ENCODE results near the gene FRMD8. TPM values are rescaled to one million over a fixed set of nuclear protein-coding genes. Genes with fewer than 3 reads are reported as not detected.

Gene FRMD8
- polyA plus RNA-seq, 1 experiment = 21.6 TPM

- POLR2A ChIA-PET = interaction anchor here (0.9 kb wide), 2 partner anchors 71 to 79 kb away, joined by 3 read pairs; partner anchors contain the start of gene MALAT1
These were observed 42.2 kb downstream of the FRMD8 start for GRCh38 chr11:65428578-65429067.

DNA sequence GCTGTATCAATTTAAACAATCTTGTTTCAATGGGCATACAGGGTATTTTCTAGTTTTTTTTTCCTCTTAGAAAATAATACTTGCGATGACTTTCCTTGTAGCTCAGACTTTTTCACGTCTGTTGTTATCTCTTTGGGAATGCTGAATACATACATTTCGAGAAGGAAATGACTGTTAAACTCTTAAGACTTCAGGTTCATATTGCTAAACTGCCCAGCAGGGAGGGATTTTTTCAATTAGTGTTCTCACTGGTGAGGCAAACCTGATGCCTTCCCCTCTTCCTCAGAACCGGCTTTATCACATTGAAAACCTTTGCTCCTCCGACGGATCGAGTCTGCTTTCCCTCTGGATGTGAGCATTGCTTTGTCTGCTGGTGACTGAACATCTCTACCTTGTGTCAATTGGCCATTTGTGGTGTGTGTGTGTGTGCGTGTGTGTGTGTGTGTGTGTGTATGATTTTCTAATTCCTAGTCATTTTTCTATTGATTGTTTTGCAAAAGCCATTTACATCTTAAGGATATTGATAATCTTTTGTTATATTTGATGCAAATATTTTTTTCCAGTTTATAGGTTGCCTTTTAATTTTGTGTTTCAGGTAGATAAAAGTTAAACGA, 42.7 kb downstream of the FRMD8 start:
- TF ChIP-seq CTCF (IDR thresholded peaks at IDR 0.05; ENCODE audit: insufficient read depth, low read depth, low read length) = no peak
- H3K4me3 ChIP-seq (ENCODE audit: low read depth, low read length) = peak overlapping the region; percentile 72
- no peaks in the 10 kb centered on the region for H3K27me3 ChIP-seq (ENCODE audit: control insufficient read depth, insufficient read depth, low read length)
- DNase-seq (ENCODE audit: low read depth) = no peak
- ChIA-PET CTCF (no interaction called here), POLR2A (interaction anchor here (0.9 kb wide), 2 partner anchors 70 to 78 kb away, joined by 3 read pairs; partner anchors contain the start of gene MALAT1)
- peaks cover 8% of the 10 kb centered on the region for H3K36me3 ChIP-seq (ENCODE audit: control insufficient read depth, insufficient read depth, low read length)

More at GRCh38 chr11:65428578-65429067, 42.2 kb downstream of the FRMD8 start:
- TF ChIP-seq CTCF (IDR thresholded peaks at IDR 0.05; ENCODE audit: insufficient read depth, low read depth, low read length) = no peak
- DNase-seq (ENCODE audit: low read depth) = no peak
- Histone ChIP-seq H3K27me3 (ENCODE audit: control insufficient read depth, insufficient read depth, low read length) (no peaks in the 10 kb centered on the region), H3K36me3 (ENCODE audit: control insufficient read depth, insufficient read depth, low read length) (peaks cover 12% of the 10 kb centered on the region), H3K4me3 (ENCODE audit: low read depth, low read length) (peak overlapping the region; percentile 72)
- CTCF ChIA-PET = no interaction called here

- ChIA-PET CTCF (interaction anchor here (1.2 kb wide), 1 partner anchor 13 kb away, joined by 4 read pairs; no protein-coding TSS in a partner anchor), POLR2A (interaction anchor here (0.6 to 1.6 kb wide), 6 partner anchors 10 to 72 kb away, joined by 3 to 10 read pairs (median 3); partner anchors contain the start of gene MALAT1)
- no peak for TF ChIP-seq CTCF (IDR thresholded peaks at IDR 0.05; ENCODE audit: insufficient read depth, low read depth, low read length)
- H3K27me3 ChIP-seq (ENCODE audit: control insufficient read depth, insufficient read depth, low read length) = no peaks in the 10 kb centered on the region
- peak overlapping the region; percentile 72 for H3K4me3 ChIP-seq (ENCODE audit: low read depth, low read length)
- no peak for DNase-seq (ENCODE audit: low read depth)
- H3K36me3 ChIP-seq (ENCODE audit: control insufficient read depth, insufficient read depth, low read length) = peaks cover 13% of the 10 kb centered on the region
These were observed 43.4 kb downstream of the FRMD8 start for GRCh38 chr11:65429724-65430405.

DNA sequence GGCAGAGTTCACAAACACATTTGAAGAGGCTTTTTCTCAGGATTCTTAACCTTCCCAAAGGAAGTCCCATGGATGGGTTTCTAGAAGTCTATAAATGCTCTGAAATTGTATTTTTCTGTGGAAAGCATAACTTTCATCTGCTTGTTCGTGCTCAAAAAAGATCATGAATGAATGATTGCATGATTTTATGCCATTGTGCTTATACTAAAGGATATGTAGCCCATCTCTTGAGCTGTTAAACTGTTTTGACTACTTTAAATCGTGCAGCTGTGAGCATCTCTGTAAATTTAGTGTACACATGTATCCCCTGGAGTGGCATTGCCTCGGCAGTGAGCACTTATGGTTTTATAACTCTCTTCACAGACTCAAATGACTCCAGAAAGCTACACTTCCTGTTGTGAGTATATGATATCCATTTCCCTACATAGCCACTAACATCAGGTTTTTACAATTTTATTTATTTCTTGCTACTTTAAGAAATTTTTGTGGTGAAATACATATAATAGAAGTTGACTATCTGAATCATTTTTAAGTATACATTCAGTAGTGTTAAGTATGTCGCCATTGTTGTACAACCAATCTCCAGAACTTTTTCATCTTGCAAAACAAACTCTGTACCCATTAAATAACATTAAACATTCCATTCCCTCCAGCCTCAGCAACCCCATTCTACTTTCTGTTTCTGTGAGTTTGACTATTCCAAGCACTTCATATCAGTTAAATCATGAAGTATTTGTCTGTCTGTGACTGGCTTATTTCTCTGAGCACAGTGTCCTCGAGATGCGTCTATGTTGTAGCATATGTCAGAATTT, 44.2 kb downstream of the FRMD8 start:
- Histone ChIP-seq H3K27me3 (ENCODE audit: control insufficient read depth, insufficient read depth, low read length) (no peaks in the 10 kb centered on the region), H3K36me3 (ENCODE audit: control insufficient read depth, insufficient read depth, low read length) (peaks cover 17% of the 10 kb centered on the region), H3K4me3 (ENCODE audit: low read depth, low read length) (peak overlapping the region; percentile 72)
- ChIA-PET POLR2A (interaction anchor here (0.6 to 1.6 kb wide), 6 partner anchors 11 to 71 kb away, joined by 3 to 10 read pairs (median 3); partner anchors contain the start of gene MALAT1), CTCF (interaction anchor here (1.2 kb wide), 1 partner anchor 14 kb away, joined by 4 read pairs; no protein-coding TSS in a partner anchor)
- DNase-seq (ENCODE audit: low read depth) = no peak
- TF ChIP-seq CTCF (IDR thresholded peaks at IDR 0.05; ENCODE audit: insufficient read depth, low read depth, low read length) = no peak

Data from BJ (cell line).